HL-60/S4 treated with phorbol 12-myristate 13-acetate at 8.2 ng/mL for 4 days and 3 days (cell line): ENCODE measurements around the gene BTG3.

Experiments
- in situ Hi-C: fragments of 300-500 bp; cut with MboI; formaldehyde crosslinking; loops from 2 replicates; pipeline ENCODE4 v1.15.0; 2022; ENCODE audit warnings: low sequenced_read_pairs

Gene BTG3

DNA sequence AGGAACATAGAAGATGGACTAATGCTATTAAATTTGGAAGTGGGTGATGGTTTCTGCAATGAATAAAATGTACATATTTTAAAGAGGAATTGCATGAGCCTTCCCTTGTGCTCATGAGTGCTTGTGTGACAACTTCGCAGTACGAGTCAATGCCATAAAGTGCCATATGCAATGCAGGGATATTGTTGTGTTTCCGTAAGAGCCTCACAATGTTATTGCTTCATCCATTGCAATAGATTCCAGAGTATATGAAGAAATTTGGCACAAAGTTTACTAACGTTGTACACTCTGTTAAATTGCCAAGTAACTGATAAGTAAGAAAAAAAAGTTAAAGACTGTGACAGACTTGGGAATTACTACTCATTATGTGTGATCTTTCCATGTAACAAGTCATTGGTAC, 22.3 kb downstream of the BTG3 start:
- in situ Hi-C loops = no loop called here

DNA sequence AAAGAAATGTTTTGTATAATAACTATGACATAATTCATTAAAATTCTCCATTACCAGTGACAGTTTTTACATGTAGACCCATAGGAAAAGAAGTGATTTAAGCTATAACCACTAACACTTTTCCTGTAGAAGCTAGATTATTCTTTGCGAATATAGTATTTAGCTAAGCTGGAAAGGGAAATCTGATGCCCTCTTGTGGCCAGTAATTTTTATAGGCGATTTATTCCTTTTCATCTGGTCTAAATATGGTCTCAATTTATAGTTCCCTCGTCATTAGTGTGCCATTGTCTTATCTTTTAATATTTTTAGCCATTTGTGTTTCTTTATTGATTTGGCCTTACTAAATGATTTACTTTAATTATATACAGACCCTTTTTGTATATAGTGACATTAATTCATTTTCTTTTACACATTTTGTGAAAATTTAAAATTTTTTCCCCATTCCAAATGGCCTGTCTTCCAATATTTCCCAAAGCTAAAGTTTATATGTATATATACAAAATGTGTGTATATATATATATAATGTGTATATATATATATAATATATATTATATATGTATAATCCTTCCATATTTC, 26.7 kb downstream of the BTG3 start:
- in situ Hi-C loops = no loop called here

DNA sequence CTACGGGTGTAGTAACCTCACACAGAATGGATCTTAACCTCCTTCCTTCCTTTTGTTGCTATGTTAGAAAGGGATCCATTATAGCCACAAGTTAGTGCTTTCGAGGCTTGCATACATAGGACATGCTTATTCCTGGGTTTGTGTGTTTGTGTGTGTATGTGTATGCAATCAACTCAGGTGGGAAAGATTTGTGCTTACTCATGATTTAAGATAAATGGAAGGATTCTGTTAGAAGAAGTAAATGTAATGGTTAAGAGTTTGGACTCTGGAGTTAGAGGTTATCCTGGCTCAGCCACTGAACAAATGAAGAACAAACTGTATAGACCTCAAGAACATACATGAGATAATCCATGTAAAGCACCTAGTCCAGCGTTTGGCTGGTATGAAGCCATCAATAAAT, 28.8 kb downstream of the BTG3 start:
- in situ Hi-C loops = no loop called here

DNA sequence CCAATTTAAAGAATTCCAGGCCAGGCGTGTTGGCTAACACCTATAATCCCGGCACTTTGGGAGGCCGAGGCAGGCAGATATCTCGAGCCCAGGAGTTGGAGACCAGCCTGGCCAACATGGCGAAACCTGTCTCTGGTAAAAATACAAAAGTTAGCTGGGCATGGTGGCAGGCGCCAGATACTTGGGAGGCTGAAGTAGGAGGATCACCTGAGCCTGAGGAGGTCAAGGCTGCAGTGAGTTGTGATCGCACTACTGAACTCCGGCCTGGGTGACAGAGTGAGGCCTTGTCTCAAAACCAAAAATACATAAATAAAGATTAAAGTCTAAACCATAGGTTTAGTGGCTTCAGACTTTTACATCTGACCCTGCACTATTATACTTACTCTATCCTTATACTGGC, 32.4 kb downstream of the BTG3 start:
- in situ Hi-C loops = no loop called here

DNA sequence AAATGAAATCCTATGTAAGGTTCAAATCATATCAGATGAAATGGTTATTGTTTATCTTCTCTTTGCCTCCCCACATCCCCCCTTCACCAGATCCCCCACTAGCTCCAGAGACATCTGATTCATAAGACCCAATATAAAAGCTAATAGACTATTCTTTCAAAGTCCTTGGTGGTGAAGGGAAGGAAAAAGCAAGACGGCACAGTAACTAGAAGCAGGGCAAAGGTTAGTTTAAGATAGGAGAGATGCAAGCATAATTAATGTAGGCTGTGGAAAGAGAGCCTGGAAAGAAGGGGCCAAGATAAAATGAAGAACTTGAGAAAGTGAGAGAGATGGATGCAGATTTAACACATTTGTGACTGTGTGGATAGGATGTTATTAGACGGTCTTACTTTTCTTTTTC, 33.8 kb downstream of the BTG3 start:
- in situ Hi-C loops = no loop called here

DNA sequence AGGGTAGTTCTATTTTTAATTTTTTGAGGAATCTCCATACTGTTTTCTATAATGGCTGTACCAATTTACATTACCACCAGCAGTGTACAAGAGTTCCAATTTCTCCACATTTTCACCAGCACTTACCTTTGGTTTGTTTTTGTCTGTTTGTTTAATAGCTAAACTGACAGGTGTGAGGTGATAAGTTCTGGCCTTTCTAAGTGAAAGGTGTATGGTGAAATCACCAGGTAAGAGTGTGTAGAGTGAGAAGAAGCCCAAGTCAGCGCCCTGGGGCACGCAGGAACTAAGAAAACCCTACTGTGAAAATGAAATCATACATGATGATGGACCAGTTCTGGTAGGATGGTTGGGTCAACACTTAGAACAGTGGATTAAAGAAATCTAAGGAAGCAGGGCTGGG, 34.5 kb downstream of the BTG3 start:
- in situ Hi-C loops = no loop called here

DNA sequence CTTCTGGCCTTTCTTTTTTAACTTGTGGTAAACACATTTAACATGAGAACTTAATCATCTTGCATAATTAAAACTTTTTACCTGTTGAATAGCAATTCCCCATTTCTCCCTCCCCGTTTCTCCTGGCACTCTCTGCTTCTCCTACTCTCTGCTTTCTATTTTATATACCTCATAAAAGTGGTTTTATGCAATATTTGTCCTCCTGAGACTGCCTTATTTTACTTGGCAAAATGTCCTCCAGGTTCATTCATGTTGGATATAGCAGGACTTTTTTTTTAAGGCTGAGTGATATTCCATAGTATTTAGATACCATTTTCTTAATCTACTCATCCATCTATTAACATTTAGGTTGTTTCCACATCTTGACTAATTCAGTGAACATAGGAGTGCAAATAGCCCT, 35.0 kb downstream of the BTG3 start:
- in situ Hi-C loops = no loop called here

DNA sequence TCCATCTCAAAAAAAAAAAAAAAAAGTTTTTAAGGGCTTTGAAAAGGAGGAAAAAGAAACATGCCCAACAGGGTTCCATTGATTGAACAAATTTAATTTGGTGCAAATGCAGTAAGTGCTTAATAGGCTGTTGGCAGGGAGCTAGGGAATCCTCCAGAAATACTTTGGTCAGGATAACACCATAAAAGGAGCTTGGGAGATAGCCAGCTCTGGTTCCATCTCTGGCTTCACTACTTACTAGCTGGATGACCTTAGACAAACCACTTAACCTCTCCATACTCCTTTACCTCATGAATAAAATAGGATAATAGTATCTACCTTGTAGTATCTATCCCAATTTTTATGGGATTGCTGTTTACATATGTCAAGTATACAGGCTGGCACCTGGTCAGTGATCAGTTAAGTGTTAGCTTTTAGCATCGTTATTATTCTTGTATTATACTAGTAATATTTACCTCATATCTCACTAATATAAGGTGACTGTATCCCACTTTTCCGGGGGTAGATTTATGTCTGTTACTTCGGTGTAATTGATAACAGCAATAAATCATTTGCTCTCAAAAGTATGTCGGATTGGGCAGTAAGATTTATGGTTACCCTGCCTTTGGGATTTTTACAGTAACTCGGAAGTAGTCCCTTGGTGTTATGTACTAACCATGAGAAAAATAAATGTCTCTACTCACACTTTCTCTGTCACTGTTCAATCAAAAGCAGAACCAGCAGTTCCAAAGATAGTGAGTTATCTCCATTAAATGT, 36.4 kb downstream of the BTG3 start:
- in situ Hi-C loops = no loop called here

DNA sequence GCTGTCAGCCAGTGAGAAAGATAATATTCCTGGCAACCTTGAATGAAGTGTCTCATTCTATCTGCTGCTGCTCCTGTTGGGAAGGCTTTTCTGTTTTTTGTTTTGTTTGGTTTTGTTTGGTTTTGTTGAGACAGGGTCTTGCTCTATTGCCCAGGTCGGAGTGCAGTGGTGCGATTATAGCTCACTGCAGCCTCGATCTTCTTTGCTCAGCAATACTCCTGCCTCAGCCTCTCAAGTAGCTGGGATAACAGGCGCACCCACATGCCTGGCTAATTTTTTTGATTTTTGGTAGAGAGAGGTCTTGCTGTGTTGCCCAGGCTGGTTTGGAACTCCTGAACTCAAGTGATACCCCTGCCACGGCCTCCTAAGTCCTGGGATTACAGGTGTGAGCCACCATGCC, 37.6 kb downstream of the BTG3 start:
- in situ Hi-C loops = no loop called here

DNA sequence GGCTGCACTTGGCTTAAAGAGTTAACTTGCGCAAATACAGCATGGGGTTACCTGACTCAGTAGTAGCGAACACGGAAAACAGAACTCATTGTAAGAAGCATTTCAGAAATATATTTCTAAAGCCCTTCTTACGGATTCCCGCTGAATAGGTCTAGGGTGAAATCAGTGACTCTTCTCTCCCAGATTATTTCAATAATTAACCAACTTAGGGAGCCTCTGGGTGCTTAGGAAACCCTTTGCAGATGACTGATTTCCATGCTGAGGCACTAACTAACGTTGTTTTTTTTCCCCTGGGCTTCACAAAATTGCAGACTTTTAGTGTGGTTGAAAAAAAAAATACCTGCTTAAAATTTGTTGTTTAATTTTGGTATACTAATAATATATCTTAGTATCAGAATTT, 40.3 kb downstream of the BTG3 start:
- in situ Hi-C loops = no loop called here

DNA sequence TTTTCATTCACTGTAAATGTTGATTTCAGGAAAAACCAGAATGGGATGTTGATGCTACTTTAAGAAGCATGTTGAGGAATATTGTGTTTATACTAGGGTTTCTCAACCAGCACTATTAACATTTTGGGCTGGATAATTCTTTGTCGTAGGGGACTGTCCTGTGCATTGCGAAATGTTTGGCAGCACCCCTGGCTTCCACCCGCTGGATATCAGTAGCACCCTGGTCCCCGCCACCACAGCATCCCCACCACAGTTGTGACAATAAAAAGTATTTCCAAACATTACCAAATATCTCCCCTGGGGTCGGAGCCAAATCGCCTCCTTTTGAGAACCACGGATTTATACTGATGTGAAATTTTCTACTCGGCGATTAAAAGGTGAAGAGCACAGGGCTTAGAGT, 41.9 kb downstream of the BTG3 start:
- in situ Hi-C loops = no loop called here

DNA sequence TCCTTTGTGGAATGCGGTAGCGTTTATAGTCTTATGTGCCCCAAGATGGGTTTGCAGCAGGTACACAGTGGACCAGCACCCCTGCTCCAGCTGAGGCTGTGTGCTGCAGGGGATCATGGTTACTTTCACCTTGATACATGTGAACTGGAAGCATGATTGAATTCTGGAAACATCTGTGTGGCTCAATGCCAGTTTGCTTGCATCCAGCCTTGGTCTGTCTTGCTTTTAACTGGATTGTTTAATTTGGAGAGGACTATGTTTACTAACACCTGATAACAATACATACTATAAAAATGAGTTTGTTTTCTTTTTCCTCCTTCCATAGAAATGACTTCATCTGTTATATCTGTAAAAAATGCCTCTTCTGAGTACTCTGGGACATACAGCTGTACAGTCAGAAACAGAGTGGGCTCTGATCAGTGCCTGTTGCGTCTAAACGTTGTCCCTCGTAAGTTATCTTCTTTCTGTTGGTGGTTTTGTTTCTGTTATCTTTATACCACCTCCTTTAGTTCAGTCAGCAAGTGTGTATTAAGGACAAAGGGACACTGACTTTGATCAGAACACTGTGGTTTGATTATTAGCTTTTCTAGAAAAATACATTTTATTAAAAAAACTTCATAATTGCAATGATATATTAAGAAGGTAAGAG, 52.2 kb downstream of the BTG3 start:
- in situ Hi-C loops = no loop called here

DNA sequence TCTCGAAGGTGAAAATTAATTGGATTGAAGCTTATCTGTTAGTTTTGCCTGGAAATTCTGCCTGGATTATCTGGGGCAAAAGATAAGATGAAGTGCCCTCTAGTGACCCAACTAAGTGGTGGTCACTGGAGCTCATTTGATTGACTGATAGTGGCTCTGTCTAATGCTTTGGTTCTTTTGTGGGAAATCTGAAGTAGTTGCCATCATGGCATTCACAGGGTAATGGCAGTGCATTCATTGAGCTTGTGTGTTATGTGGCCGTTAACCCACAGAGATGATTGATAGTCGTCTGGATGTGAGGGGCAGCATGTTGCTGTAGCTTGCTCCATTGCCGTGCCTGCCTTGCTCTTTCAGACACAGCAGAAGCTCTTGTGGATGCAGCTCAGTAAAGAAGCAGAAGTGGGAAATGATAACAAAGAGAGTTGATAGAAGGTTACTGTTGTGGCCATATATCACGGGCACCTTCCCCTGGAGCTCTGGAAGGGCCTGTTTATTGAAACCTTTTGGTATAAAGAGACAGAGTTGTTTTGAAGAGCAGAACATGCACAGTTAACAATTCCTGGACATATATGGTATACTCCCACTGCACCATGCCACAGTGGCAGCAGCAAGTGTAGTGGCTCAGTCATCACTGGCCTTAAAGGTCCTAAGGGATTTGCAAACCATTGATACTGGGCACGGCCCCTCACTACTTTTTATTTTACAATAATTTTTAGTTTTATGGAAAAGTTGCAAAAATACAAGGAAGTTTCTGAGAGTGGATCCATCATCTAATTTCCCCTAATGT, 57.8 kb downstream of the BTG3 start:
- in situ Hi-C loops = no loop called here

DNA sequence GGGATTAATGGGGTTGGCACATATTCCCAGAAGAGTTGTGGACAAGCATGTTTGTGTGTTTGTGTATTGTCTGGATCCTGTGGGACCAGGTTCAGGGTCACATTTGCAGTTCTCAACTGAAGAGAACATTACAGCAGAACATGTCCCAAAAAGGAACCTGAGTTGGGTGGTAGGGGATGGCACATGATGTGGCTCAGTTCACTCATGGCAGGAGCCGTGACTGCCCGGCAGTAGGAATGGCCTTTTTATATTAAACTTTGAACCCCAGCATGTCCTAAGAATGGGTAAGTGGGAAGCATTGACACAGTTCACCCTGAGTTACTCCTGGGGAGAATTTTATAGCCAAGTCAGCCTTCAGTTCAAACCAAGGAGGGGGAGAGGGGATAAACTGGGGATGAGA, 58.6 kb downstream of the BTG3 start:
- in situ Hi-C loops = no loop called here

DNA sequence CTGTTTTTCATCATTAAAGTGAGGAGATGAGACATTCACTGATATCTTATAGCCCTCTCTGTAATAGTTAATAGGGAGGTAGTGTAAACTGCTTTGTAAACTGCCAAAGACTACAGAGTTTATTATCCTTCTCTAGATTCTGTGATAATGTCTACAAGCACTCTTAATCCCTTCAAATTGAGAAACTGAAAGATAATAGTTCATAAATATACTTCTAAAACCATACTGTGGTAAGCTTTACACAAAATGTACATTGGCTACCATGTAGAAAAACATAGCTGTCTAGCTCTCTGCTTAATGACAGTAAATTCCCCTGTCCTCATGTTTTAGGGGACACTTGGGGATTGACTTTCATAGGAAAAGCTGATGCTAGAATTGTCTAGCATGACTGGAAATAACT, 60.3 kb downstream of the BTG3 start:
- in situ Hi-C loops = no loop called here

DNA sequence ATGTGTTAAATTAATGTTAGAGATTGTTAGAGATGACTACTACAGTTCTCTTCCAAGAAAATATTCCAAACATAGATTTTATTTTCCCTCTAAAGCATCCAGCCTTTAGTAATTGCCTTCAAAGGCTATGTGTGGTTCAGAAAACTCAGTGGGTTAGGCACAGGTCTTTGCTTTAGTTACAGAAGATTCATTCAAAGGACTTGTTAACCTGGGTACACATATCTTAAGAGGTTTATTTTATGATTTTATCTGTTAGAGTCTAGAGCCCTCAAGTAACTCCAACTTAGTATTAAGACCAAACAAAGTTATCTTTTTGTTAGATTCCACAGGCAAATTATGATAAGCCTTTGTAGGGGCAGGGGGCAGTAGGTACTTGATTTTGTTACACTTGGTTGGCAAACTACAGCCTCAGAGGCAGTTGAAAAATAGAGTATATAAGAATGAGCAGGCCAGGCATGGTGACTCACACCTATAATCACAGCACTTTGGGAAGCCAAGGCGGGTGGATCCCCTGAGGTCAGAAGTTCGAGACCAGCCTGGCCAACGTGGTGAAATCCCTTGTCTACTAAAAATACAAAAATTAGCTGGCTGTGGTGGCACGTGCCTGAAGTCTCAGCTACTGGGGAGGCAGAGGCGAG, 61.9 kb downstream of the BTG3 start:
- in situ Hi-C loops = no loop called here

DNA sequence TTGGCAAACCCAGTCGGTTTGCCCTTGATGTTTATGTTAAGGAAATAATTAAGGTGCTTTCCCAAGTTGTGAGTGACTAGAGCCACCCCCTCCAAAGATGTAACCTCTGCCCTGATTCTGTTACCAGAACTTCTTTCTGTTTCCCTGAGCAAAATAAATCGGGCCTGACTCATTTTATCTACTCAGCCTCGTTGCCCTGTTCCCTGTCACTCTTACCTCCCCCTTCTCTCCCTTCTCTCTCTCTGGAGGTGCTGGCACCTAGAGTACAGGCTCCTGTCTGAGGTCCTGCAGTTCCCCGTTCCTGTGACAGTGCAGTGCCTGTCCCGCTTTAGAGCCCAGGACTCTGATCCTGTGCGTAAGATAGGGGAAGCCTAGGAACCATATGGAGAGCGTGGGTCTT, 64.4 kb downstream of the BTG3 start:
- in situ Hi-C loops = no loop called here

DNA sequence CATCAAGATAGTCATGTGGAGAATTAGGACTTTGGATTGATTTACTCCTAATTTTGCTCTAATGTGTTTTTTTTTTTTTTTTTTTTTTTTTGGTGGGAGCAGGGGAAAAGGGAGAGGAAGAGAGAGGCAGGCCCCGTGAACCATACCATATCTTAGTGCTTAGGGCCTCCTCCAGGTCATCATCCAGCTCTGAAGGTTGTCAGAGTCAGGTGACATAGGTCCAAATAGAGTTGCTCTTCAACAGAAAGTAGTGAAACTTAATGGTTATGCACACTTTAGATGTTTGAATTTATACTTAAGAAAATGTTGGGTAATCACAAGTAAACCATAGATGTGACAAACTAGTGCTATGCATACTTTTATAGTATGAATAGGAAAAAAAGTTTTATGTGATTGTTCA, 67.7 kb downstream of the BTG3 start:
- in situ Hi-C loops = no loop called here
